NCI-H82 treated with DMSO at 0.1 percent for 48 hours (cell line): ENCODE data around the gene RCAN2.

ENCODE experiments used
- DNase-seq: peaks from one replicate; lab custom pipeline; 2025; ENCODE audit not compliant: unreplicated experiment; lab: John Stamatoyannopoulos, UW

The RCAN2 gene

GRCh38 chr6:46491201-46491627 lies at the start of gene RCAN2:
RCAN2 (minus strand) TSS chr6:46491449.
- no peak for DNase-seq

GRCh38 chr6:46539866-46540265 lies 48.6 kb upstream of the RCAN2 start:
- DNase-seq: no peak

DNA sequence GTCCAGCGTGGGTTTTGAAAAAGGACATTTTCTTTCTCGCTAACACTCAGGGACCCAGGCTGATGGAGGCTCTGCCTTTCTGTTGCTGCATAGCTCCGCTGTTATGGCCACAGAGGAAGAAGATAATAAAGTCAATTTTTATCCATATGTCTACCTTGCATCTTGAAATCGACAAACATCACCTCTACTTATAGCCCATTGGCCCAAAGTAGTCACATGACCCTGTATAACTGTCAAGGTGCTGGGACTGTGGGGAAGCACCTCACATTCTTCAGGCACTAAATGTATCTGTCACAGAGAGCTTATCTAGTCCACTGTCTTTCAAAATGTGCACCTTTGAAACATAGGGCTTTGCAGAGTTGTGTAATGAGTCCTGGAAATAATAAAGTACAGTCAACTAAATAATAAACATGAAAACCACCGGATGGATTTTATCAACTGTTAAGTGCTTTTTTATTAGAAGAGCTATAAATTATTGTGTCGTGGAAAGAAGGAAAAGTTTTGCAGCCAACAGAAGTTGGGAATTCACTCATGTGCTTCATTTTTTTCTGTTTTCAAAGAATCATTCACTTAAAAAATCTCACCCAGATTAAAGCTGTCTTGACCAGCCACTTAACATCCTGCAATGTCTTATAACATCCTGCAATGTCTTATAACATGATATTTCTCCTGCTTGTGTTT lies 47.7 kb upstream of the RCAN2 start:
- no peak for DNase-seq

DNA sequence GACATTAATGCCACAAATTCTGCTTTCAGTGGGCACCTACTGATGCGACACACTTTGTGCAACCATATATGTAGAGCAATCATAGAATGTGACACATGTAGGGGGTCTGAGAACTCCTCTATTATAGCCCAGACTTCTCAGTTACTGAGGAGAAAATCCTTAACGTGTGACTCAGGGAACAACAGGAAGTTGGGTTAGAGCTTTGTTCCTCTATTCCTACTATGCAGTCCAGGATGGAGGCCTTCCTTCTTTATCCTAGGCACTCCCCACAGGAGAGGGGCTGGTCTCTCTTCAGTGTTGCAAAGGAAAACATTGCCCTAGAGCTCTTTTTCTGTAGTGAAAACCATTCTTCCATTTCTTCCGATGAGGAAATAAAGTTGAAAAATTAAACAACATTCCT lies 39.6 kb upstream of the RCAN2 start:
- no peak for DNase-seq

DNA sequence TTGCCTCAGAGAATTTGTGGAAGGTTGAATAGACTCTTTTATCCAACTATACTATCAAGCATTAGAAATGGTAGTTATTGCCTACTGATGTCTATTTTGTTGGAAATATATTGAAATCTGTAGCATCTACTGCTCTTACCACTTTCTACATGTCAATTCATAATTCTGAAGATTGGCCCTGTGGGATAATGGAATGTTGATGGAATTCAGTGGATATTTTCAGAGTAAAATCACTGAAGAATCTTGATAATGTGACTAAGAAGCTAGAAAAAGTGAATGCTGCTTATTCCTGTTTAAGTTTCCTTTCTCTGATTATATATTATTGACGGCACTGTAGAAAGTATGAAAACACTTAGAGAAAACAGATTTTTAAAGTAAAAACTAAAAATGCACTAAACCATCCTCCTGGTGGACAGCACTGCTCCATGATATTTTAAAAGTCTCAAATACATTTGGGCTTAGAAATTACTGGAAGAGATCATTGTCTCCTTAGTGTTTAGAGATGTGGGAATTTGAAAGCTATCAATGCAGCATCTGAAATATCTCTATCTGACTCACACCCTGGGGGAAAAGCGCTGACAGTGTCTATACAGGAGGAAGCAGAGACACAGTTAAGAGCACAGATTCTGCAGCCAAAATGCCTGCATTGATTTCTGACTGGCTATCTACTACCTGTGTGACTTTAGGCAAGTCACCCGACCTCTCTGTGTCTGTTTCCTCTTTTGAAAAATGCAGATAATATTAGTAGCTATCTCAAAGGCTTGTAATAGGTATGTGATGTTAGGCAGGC lies 37.9 kb upstream of the RCAN2 start:
- no peak for DNase-seq

DNA sequence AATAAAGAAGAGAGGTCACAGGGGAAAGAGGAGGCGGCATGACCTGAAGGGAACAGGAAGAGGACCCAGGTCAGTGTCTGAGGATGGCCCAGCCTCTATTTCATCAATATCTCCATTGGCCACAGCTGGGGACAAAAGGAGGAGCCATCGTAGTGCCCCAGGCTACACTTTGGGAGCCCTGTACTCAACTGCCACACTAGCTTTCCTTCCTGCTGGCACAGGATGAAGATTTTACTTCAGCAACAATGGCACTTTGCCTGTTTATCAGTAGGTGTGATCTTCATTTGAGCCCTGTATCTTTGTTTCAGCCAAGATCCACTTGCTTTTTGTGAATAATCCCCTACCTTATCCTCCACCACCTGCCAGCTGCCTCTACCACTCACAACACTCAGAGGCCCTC lies 35.4 kb upstream of the RCAN2 start:
- DNase-seq: no peak

DNA sequence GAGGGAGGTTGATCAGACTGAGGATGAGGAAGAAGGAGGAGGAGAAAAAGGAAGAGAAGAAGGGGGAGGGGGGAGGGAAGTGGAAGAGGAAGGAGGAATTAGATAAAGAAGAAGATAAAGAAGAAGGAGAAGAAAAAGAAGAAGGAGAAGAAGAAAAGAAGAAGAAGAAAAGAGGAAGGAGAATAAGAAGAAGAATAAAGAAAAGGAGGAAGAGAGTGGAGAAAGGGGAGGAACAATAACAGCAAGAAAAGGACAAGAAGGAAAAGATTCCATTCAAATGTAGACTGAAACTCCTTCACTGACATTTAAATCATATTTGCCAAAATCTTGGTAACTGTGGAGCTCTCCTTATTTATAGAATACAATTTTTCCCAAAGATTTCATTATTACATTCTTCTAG lies 34.3 kb upstream of the RCAN2 start:
- DNase-seq: no peak

DNA sequence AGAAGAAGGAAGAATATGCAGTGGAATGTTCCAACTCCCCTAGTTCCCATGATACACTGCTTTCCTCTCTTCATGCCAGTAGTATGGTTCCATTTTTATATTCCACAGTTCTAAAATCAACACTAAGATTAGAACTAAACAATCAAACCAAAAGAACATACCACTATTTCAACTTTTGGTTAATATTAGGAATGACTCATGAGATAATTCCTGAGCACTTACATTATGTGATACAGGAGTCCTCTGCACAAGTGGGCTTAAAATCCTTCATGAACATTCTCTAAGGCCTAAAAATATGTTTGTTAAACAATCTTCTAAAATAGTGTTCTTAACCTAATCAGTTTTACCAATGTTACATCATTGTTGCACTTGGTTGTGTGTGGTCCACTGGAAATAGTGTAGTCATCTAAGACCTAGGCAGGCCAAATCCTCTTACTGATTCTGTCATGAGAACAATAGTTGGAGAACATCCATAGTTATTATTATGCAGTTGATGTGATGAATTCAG lies 30.3 kb upstream of the RCAN2 start:
- no peak for DNase-seq

DNA sequence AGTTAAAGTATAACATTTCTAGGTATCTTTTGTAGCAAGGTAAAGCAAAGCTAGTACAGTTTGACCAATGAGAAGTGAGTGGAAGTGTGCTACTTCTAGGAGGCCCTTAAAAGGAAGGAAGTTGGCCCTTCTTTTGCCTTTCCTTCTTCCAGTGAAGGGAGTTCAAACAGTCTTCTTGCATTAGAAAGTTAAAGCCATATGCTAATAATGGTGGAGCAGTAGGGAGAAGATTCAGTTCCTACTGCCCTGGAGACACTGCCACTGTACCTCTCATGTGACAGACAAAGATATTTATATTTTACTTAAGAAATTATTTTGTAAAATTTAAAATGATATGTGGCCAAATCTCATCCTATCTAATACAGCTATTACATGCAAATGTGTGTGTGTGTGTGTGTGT lies 26.0 kb upstream of the RCAN2 start:
- no peak for DNase-seq

DNA sequence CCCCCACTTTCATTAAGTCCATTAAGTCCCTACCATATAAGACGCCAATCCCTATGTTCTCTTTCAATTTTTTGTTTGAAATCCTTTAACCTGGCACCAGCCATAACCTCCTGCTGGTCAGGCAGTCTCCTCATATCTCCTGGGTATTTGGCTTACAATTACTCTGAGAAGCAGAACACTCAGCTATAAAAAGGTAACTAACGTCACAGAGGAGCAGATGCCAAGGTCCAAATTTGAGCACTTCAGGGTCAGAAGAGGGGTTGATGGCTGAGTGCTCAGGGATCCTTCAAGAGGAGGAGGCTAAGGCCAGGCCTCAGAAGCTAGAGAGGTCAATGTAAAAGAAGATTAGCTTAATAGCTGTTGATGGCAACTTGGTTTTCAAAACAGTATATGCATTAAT lies 22.3 kb upstream of the RCAN2 start:
- DNase-seq: no peak

DNA sequence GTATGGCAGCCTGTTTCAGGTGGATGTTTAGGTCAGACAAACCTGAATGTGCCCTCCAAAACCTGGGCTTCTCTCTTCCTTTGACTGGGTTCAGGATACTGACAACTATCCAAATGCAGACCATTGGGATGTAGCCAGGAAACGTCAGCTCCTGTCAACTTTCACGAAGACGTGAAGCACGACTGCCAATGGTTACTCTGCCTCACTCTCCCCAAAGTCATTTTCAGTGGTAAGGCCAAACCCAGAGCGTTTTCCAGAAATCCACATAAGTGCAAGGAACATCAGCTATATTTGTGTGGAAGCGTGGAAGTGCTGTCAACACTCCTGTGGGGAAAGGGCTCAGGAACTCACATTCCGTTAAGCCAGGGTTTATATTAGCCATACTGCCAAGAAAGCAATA lies 20.1 kb upstream of the RCAN2 start:
- DNase-seq: no peak

DNA sequence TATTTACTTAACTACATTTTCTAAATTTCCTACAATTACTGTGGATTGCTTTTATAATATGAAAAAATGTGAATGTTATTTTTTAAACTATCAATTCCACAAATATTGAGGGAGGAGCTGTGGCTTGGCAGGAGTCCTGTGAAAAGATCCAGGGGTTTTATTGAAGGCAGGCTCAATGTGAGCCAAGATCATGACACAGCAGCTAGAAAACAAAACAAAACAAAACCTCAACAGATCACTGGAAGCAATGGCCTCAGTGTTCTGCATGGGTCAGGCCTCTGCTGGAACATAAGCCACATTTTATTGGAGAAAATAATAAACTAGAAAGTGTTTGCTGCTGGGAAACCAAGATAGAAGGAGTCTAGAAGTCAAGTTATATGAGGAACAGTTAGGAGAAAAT lies 19.4 kb upstream of the RCAN2 start:
- DNase-seq: no peak

- DNase-seq: no peak
These were observed 18.8 kb upstream of the RCAN2 start for GRCh38 chr6:46509981-46510510.

DNA sequence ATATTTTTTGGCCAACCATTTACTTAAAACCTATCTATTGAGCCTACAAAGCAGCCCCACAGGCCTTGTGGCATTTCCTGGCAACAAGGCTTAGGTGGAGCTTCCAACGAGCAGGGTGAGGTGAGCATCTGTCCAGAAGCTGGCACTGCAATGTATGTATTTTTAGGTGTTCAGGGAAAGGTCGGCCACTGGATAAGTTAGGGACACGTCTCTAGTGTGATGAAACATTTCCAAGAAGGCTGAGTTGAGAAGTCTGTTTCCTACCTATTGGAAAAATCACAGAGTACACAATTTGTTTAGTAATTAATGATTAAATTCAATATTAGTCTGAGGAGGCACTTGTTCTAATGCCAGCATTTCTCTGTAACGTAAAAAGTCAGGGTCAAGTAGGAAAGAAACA lies 17.8 kb upstream of the RCAN2 start:
- DNase-seq: no peak

DNA sequence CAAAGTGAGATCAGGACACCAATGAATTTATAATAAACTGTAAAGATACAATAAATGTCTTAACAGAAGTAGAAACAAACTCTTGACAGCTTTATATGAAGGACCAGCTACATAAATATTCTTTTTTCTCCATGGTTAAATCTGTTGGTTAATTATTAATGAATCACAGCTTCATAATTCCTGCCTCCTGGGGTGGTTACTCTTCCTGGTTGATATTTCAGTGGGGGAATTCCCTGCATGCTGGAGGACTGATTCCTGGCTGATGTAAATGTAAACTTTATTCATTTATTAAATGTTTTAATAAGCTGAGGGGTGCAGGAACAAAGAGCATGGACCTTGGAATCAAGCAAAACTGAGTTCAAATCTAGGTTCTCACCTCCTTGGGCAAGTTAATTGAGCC lies 16.2 kb upstream of the RCAN2 start:
- no peak for DNase-seq

DNA sequence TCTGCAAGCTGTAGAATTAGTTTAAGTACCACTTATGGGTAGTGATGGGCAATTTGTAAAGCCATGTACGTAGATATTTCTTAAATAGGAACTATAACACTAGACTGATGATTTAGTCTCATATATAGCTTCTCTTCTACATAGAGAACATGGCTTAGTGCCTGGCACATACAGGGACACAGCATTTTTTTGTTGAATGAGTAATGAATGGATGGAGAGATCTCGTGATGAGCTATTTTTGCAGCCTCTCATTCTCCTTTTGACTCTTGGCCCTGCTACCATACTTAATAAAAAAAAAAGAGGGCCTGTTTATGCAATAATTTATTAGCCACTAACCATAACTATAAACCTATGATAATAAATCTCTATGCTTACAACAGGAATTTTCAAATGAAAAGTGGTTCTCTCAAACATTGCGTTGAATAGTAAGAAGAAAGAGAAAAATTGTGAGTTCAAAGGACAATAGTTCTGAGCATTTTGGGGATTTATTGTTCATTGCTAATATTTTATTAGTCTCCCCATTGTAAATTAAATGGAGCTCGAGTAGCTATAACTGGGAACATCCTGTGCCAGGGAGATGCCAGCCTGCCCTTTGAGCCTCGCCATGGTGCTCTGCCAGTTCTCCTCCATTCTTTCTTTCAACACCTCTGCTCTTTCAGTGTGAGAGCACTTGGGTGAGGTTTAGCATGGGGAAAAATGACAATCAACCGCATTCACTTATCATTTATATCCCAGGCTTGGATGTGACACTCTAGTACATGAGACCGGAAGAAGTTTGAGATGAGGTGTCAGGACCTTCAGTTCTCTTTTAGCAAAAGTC lies 14.7 kb upstream of the RCAN2 start:
- DNase-seq: no peak

DNA sequence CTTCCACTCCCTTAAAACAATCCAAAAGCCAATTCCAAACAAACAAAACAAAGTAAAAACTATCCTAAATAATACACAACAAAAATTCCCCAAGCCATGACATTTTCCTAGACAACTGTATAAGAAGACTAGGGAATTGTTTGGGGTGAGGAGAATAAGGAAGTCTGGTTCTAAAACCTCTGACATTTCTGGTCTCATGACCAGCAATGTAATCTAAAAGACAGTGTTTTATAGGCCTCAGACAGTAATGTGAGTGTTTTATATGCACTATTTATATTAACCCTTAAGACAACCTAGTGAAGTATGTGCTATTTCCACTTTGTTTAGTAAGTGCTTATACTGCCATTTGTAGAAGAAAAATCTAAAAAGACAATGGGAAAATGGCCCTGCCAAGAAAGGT lies 13.0 kb upstream of the RCAN2 start:
- no peak for DNase-seq

DNA sequence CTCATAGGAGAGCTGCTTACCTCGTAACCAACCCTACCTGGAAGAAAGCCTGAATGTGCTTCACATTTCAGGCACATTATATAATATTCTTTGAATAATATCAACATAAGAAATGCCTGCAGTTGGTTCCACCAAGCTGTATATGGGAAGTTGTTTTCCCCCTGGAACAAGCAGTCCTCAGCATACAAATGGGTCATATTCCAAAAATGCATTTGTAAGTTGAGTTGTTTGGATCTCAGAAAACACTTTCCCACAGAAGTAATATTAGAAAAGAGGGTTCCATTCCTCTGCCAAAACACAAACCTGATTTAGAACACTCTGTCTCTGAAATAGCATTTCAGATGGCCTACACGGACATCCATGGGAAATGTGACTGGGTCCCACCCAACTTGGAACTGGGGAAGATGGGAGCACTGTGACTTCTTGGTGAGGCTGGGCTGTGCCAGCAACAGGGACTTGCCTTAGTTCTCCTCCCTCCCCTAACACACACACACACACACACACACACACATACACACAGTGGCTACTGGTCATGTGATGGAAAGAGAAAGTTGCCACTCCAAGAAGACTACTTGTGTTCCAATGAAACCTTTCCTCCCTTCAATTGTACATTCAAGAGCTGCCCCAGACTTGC lies 11.4 kb upstream of the RCAN2 start:
- no peak for DNase-seq

GRCh38 chr6:46501136-46502089 lies 10.2 kb upstream of the RCAN2 start:
- DNase-seq: no peak

DNA sequence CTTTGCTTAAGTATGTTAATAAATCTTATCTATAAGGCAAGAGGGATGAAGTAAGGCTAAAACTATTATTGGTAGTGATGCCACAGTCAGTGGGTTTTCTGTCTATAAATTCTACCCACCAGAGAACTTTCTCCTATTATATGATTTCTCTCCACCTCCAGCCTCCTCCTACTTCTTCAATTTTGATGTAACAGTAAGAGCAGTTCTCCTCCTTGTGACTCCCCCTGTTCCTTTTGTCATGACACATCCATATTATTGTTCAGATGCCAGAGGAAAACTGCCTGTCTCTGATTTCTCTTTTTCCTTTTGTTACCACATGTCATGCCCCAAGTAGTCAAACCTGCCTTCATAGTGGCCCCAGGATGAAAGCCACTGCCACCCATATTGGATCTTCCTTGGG lies 9.1 kb upstream of the RCAN2 start:
- DNase-seq: no peak
